MG63 (cell line): ENCODE data around the gene CYP2D6. TPM values are rescaled to one million over a fixed set of nuclear protein-coding genes. Genes with fewer than 3 reads are reported as not detected.
"Not testable (repeated sequence)": the region's sequence is repeated elsewhere in the genome, so short reads cannot be mapped to it uniquely, and the experiment has no call there.

Source experiments
- DNase-seq: peaks from one replicate; pipeline ENCODE4 v3.0.0-alpha.2; 2020
- H3K27me3 ChIP-seq: fragments of 250-450 bp; sonication (Bioruptor Pico); 2 replicates; pipeline ENCODE4 v1.5.1; 2020; ENCODE audit warnings: mild to moderate bottlenecking, moderate library complexity
- H3K36me3 ChIP-seq: fragments of 250-450 bp; sonication (Bioruptor Pico); 2 replicates; pipeline ENCODE4 v1.5.1; 2020; ENCODE audit warnings: mild to moderate bottlenecking, moderate library complexity
- H3K4me3 ChIP-seq: fragments of 250-450 bp; sonication (Bioruptor Pico); 2 replicates; pipeline ENCODE4 v1.5.1; 2020; ENCODE audit warnings: mild to moderate bottlenecking, moderate library complexity
- H3K9me3 ChIP-seq: fragments of 250-450 bp; sonication (Bioruptor Pico); 2 replicates; pipeline ENCODE4 v1.5.1; 2020; ENCODE audit warnings: mild to moderate bottlenecking, moderate library complexity
- total RNA-seq: library from RNA; depleted of rRNA; stranded (reverse); fragments of >200 nt; shearing (Covaris generic); gene quantifications from 2 replicates; pipeline ENCODE4 v1.2.3, GENCODE V29; 2014; ENCODE audit warnings: low replicate concordance

CYP2D6 gene
- total RNA-seq, 1 experiment from 2014 or later: 2.7 TPM

DNA sequence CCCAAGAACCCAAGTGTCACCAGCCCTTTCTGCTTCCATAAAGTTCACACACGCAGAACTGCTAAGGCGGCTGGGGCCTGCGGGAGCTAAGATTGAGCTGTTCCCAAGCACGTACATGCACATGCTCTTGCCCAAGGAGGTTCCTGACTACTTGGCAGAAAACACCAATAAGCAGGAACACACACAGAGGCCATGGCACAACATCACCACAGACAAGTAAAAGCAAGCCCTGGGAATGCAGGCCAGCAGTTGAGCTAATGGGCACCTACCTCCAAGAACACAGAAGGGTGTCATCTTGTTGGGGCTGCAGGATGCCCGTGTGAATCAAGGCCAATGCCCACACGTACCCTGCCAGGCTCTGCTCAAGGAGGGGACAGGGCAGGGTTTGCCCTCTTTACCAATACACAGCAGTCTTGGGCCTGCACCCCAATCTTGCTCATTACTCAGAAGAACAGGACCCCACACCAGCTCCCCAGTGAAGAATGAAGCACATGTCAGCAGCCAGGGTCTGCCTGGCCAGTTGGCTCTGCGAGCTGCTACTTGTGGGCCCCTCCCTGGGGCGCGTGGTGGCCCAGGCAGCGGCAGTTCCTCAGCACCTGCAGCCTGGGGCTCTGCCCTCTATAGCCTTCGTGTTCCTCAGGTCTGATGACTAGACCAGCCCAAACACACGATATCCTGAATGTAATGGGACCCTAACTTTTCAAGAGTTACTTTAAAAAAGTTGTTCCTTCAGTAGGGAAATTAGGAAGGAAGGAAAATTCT lies 32.3 kb upstream of the CYP2D6 start:
- H3K36me3 ChIP-seq: peaks cover 7% of the 10 kb centered on the region
- H3K9me3 ChIP-seq: no peaks in the 10 kb centered on the region
- DNase-seq: no peak
- no peaks in the 10 kb centered on the region for H3K27me3 ChIP-seq
- no peak overlapping the region for H3K4me3 ChIP-seq

DNA sequence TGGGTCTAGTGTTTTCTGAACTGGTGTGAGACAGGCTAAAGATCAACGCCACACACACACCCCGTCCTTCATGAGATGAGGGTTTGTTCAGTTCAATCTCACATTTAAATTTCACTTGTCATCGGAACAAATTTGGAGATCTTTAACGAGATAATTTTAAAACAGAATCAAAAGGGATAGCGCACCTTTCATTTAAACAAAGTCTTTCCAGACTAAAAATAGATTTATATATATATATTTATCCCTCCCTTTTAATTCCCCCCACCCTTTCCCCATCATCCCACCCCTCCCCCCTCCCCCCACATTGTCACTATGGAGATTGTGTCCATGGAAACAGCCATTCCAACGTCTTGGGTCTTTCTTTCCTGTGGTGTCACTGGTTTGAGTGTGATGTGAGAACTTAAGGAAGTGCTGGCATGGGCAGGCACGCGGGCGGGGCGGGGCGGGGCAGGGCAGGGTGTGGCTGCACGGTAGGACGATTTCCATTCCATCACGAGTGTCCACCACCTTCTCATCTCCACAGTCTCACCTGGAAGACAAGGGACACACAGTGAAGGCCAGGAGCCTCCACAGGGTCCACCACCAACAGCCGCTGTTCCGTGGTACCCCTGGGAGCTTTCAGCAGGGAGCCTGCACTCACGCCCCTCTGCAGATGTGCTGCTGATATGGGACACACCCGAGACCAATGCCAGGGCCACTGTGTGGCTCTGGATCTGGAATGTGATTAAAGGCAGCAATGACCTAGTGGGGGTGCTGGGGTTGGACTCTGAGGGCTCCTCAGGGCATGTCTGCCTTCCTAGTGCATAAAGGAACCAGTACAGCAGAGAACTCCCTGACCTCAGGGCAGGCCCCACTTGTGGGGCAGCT lies 30.5 kb upstream of the CYP2D6 start:
- H3K4me3 ChIP-seq: no peak overlapping the region
- peaks cover 5% of the 10 kb centered on the region for H3K36me3 ChIP-seq
- no peaks in the 10 kb centered on the region for H3K27me3 ChIP-seq
- DNase-seq: no peak
- H3K9me3 ChIP-seq: no peaks in the 10 kb centered on the region

DNA sequence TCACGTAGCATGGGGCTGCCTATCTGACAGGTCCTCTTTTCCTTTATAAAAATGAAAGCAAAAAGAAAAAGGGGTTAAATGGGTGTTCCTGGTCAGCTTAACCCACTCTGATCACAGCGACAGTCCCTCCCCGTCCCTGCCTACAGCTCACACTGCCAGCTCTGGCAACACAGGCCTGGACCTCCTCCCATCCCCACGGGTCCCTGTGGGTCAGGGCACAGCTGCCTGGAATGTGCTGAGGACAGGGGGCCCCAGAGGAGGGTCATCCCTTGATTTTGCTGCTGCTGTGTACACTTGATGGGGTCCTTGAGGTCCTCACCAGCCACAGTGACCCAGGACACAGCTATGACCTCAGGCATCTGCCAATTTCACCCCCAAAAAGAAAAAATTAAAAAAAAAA lies 29.6 kb upstream of the CYP2D6 start:
- H3K4me3 ChIP-seq: no peak overlapping the region
- peaks cover 3% of the 10 kb centered on the region for H3K36me3 ChIP-seq
- no peaks in the 10 kb centered on the region for H3K27me3 ChIP-seq
- H3K9me3 ChIP-seq: no peaks in the 10 kb centered on the region
- DNase-seq: no peak

DNA sequence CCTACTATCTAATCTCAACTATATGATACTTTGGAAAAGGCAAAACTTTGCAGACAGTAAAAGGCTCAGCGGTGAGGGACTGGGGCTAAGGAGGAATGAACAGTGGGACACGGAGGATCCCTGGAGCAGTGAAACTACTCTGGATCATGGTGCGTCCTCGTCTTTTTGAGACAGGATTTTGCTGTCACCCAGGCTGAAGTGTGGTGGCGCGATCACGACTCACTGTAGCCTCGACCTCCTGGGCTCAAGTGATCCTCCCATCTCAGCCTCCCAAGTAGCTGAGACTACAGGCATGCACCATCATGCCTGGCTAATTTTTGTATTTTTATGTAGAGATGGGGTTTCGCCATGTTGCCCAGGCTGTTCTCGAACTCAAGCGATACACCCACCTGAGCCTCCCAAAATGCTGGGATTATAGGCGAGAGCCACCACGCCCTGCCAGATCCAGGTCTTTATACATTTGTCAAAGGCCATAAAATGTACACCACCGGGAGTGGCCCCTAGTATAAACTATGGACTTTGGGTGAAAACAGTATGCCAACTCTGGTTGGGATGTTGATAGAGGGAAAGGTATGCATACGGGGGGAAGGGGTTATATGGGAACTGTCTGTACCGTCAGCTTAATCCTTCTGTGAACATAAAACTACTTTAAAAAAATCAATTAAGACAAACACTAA lies 28.0 kb upstream of the CYP2D6 start:
- DNase-seq: no peak
- H3K4me3 ChIP-seq: no peak overlapping the region
- H3K36me3 ChIP-seq: peaks cover 3% of the 10 kb centered on the region
- no peaks in the 10 kb centered on the region for H3K27me3 ChIP-seq
- H3K9me3 ChIP-seq: no peaks in the 10 kb centered on the region

DNA sequence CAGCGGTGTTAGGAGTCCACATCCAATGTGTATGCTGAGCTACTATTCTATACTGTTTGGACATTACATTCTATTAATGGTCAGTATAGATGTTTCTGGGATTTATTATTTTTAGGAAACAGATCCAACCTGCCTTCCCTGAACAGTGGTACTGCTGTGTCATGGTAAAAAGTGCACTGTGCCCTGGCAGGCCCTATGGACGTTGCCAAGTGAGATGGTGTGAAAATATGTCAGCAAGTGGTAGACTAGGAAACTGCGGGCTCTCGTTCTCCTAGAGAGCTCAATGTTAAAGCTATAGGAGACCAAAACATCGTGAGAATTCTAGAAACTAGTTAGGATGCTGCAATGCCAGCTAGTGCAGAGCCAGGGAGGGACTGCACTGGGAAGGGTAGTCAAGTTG lies 26.0 kb upstream of the CYP2D6 start:
- Histone ChIP-seq H3K27me3 (no peaks in the 10 kb centered on the region), H3K9me3 (no peaks in the 10 kb centered on the region), H3K4me3 (no peak overlapping the region), H3K36me3 (peaks cover 3% of the 10 kb centered on the region)
- DNase-seq: no peak

DNA sequence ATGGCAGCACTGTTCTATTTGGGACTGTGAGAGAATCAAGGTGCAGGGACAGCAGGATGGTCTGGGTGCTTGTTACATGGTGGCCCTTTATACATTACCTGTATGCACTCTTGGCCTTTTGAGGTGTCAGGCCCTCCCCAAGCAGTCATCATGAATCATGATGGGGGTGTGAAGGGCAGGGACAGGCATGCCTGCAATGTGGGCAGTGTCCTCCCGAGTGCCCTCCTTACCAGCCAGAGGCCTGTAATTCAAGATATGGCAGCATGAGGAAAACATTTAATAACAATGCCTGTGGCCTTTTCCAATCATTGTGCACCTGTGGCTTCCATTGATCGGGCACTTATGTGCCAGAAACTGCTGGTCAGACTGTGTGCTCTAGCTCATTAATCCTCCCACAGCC lies 25.5 kb upstream of the CYP2D6 start:
- no peak overlapping the region for H3K4me3 ChIP-seq
- no peaks in the 10 kb centered on the region for H3K9me3 ChIP-seq
- H3K27me3 ChIP-seq: no peaks in the 10 kb centered on the region
- DNase-seq: no peak
- H3K36me3 ChIP-seq: peaks cover 3% of the 10 kb centered on the region

DNA sequence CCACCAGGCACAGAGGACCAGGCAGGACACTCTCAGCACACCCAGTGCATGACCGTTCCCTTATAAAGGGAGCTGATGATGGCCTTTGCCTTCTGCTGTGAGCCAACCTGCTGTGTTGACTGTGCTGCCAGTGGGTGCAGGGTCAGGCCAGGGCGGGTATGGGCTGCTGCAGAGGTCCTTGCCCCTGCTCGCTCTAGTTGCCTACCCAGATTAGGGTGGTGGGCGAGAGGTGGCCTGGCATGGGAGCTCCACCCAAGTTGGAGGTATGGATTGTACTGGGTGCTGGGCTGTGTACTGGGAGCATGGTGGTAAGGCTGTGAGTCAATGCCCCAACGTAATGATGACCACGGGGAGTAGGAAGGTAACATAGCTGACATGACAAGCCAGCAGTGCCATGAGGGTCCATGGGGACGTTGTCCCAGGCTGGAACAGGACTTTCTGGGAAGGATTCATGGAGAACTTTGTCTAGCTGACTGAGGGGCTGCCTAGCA lies 24.5 kb upstream of the CYP2D6 start:
- H3K36me3 ChIP-seq: peaks cover 3% of the 10 kb centered on the region
- no peaks in the 10 kb centered on the region for H3K9me3 ChIP-seq
- no peak for DNase-seq
- H3K27me3 ChIP-seq: no peaks in the 10 kb centered on the region
- H3K4me3 ChIP-seq: no peak overlapping the region

DNA sequence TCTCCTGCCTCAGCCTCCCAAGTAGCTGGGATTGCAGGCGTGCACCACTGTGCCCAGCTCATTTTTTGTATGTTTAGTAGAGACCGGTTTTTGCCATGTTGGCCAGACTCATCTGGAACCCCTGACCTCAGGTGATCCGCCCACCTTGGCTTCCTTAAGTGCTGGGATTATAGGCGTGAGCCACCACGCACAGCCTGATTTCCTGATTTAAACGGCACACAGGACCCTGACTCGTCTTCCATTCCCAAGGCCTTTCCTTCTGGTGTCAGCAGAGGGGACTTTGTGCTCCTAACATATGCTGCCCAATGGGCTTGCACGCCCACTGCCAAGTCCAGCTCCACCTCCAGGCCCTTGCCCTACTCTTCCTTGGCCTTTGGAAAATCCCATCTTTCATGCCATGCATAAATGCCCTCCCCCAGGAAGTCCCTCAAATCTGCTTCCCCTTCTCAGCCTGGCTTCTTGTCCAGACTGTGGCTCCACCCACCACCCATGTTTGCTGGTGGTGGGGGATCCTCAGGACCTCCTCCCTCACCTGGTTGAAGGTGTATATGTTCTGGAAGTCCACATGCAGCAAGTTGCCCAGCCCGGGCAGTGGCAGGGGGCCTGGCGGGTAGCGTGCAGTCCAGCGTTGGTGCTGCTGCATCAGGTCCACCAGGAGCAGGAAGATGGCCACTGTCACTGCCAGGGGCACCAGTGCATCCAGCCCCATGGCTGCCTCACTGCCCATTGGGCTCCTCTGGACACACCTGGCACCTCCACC lies 23.9 kb upstream of the CYP2D6 start:
- DNase-seq: no peak
- Histone ChIP-seq H3K36me3 (peaks cover 3% of the 10 kb centered on the region), H3K27me3 (no peaks in the 10 kb centered on the region), H3K9me3 (no peaks in the 10 kb centered on the region), H3K4me3 (no peak overlapping the region)

DNA sequence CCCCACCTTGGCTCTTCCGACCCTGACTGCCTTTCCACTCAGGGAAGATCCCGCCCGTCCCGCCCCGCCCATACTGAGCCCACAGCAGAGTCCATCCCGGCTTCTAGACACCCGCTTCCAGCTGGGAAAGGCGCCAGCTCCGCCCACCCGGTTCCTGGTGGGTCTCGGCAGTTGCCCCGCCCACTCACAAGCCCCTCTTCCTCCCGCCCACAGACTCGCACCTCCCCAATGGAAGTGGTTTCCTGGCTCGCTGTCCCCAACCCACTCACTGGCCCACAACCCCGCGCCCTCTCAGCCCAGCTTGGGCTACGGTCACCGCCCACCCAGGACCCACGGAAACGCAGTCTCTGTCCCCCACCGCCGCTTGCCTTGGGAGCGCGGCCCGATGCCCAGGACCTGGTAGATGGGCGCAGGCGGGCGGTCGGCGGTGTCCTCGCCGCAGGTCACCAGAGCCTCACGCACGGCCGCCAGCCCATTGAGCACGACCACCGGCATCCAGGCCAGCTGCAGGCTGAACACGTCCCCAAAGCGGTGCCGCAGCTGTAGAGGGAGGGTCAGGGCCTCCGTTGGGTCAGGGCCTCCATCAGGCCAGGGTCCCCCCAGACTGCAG lies 22.2 kb upstream of the CYP2D6 start:
- no peaks in the 10 kb centered on the region for H3K9me3 ChIP-seq

DNA sequence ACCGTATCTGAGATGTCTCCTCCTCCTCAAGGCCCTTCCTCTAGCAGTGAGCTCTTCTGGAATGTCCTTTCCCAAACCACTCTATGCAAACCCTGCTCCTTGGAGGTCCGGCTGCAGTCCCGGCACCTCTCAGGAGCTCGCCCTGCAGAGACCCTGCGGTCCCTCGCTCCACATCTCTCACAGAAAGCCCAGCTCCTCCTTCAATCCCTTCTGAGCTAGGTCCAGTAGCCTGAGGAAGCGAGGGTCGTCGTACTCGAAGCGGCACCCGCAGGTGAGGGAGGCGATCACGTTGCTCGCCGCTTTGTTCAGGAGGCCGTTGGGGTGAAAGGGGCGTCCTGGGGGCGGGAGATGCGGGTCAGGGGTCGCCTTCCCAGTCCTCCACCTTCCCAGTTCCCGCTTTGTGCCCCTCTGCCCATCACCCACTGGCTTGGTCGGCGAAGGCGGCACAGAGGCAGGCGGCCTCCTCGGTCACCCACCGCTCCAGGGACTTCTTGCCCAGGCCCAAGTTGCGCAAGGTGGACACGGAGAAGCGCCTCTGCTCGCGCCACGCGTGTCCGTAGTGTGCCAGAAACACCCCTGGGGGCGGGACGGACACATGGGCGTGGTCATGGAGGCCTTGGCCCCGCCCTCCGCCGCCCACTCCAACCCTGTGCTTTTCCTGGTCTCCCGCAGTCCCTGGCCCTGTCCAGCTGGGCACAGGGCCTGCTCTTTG lies 21.5 kb upstream of the CYP2D6 start:
- no peak for DNase-seq
- Histone ChIP-seq H3K27me3 (no peaks in the 10 kb centered on the region), H3K36me3 (no peaks in the 10 kb centered on the region; the same call in 1 of the 2 replicates), H3K9me3 (no peaks in the 10 kb centered on the region), H3K4me3 (no peak overlapping the region)

More for the DNA sequence above, 22.2 kb upstream of the CYP2D6 start:
- H3K36me3 ChIP-seq: no peaks in the 10 kb centered on the region; the same call in 1 of the 2 replicates
- H3K4me3 ChIP-seq: no peak overlapping the region
- H3K27me3 ChIP-seq: no peaks in the 10 kb centered on the region
- no peak for DNase-seq

DNA sequence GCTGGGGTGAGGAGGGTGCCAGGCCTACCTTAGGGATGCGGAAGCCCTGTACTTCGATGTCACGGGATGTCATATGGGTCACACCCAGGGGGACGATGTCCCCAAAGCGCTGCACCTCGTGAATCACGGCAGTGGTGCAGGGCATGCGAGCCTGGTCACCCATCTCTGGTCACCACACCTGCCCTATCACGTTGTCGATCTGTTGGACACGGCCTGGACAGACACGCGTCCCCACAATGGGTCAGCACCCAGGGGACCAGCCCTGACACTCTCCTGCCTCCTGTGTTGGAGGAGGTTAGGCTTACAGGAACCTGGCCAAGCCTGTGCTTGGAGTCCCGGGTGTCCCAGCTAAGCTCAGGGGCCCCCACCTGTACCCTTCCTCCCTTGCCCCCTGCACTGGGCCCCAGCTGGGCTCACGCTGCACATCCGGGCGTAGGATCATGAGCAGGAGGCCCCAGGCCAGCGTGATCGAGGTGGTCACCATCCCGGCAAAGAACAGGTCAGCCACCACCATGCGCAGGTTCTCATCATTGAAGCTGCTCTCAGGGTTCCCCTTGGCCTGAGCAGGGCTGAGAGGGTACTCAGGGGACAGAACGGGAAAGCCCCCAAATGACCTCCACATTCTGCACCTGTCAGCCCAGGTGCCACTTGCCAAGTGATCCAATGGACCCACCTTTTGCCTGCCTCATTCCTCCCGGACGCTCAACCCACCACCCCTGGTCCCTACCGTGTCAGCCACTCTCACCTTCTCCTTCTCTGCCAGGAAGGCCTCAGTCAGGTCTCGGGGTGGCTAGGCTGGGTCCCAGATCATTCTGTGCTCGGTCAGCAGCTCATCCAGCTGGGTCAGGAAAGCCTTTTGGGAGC lies 20.3 kb upstream of the CYP2D6 start:
- Histone ChIP-seq H3K36me3 (no peaks in the 10 kb centered on the region), H3K9me3 (no peaks in the 10 kb centered on the region), H3K4me3 (no peak overlapping the region), H3K27me3 (no peaks in the 10 kb centered on the region)
- no peak for DNase-seq

DNA sequence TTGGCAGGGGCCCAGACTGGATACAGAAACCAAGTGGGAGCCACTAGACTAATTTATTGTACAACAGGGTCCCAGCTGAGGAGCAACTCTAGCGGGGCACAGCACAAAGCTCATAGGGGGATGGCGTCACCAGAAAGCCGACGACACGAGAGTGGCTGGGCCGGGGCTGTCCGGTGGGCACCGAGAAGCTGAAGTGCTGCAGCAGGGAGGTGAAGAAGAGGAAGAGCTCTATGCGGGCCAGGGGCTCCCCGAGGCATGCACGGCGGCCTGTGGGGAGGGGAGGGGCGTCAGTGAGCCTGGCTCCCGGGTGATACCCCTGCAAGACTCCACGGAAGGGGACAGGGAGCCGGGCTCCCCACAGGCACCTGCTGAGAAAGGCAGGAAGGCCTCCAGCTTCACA lies 19.2 kb upstream of the CYP2D6 start:
- not testable (repeated sequence) for H3K27me3 ChIP-seq, H3K36me3 ChIP-seq, H3K9me3 ChIP-seq, DNase-seq, H3K4me3 ChIP-seq

DNA sequence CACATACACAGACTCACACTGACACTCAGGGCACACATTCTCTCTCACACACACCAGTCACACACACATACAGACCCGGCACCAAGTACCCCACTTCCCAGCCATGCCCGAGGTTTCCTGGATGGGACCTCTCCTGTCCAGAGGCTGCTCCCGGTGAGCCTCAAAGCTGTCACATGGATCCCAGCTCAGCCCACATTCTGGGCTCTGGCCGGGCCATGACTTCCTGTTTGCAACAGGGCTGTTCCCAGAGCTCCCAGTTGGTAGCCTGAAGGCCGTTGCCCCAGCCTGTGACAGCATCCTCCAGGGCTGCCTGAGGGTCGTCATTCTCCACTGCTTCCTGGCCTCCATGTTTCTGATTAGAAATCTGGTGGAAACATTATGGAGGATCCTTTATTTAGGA lies 14.6 kb upstream of the CYP2D6 start:
- H3K27me3 ChIP-seq: no peaks in the 10 kb centered on the region
- no peaks in the 10 kb centered on the region for H3K36me3 ChIP-seq
- no peak overlapping the region for H3K4me3 ChIP-seq
- no peak for DNase-seq
- H3K9me3 ChIP-seq: no peaks in the 10 kb centered on the region

DNA sequence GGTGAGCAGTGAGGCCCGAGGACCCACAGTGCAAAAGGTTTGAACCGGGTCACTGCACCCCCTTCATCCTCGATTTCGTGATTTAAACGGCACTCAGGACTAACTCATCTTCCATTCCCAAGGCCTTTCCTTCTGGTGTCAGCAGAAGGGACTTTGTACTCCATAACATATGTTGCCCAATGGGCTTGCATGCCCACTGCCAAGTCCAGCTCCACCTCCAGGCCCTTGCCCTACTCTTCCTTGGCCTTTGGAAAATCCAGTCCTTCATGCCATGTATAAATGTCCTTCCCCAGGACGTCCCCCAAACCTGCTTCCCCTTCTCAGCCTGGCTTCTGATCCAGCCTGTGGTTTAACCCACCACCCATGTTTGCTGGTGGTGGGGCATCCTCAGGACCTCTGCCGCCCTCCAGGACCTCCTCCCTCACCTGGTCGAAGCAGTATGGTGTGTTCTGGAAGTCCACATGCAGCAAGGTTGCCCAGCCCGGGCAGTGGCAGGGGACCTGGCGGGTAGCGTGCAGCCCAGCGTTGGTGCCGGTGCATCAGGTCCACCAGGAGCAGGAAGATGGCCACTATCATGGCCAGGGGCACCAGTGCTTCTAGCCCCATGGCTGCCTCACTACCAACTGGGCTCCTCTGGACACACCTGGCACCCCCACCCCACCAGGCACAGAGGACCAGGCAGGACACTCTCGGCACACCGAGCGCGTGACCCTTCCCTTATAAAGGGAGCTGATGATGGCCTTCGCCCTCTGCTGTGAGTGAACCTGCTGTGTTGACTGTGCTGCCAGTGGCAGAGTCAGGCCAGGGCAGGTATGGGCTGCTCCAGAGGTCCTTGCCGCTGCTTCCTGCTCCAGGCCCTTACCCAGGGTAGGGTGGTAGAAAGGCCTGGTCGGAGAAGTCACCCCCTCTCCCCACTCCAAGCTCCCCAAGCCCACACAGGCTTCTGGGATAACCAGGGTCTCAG lies 13.5 kb upstream of the CYP2D6 start:
- H3K36me3 ChIP-seq, DNase-seq, H3K27me3 ChIP-seq, H3K4me3 ChIP-seq, H3K9me3 ChIP-seq: not testable (repeated sequence)
